ENCODE measurements around the gene FITM1.
A peak's percentile ranks its signal among the peaks of the same experiment; 100 is the strongest.
"Not testable (repeated sequence)": the region's sequence is repeated elsewhere in the genome, so short reads cannot be mapped to it uniquely, and the experiment has no call there.

The FITM1 gene

DNA sequence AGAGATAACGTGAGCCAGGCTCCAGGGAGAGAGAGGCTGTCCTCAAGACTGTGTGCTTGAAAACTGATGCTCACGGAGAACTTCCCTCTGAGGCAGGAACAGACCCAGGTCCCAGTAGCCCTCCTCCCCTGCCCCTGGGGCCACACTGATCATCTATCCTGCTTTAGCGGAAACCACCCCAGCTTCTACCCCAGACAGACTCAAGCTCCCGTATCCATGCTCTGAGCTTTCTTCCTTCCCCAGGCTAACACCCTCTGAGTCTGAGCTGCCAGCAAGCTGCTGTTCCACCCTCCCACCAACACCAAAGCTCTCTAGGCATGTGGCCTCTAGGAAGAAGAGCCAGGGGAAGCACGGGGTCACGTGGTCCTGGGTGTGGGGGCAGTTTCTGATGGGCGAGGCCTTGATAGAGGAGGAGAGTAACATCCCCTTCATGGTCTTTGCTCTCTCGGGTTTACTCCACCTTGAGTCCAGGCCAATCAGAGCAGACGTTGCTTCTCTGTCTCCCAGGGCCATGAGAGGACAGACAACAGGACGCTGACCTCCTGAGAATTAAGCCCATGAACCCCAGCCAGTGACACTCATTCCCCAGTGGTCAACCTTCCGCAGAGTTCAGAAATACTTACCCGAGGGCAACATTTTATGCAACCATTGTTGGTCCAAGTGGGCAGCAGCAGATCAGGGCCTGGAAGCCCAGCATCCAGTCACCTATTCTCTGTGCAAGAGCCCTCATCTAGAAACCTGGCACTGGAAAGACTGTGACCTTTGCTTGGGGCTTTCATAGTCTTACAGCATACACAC is 35.0 kb upstream of the FITM1 start:
- no peak for DNase-seq
- in situ Hi-C loops (cut with HindIII; ENCODE audit: low pct_ligation_motif_present, low pct_unique_long_range_greater_than_20kb, low sequenced_read_pairs), result no loop called here

DNA sequence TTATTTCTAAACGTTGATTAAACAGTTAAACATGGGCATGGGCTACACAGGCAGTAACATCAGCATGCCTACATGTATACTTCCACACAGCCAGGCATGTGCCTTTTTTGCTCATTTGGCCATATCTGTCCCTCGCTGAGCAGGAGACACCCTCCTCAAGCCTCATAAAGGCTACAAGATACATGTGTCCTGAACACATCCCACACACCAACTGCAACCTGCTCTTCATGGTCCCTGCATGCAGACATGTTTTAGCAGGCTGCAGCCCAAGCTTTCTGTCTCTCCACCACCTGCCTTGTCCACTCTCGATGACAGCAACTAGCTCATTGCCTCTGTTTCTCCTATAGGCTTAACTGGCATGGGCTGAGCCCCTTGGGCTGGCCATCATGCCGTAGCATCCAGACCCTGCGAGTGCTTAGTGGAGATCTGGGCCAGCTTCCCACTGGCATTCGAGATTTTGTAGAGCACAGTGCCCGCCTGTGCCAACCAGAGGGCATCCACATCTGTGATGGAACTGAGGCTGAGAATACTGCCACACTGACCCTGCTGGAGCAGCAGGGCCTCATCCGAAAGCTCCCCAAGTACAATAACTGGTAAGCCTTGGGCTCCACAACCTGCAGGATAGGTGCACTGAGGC is 33.8 kb upstream of the FITM1 start:
- in situ Hi-C loops (cut with HindIII; ENCODE audit: low pct_ligation_motif_present, low pct_unique_long_range_greater_than_20kb, low sequenced_read_pairs), result no loop called here
- DNase-seq, result no peak

DNA sequence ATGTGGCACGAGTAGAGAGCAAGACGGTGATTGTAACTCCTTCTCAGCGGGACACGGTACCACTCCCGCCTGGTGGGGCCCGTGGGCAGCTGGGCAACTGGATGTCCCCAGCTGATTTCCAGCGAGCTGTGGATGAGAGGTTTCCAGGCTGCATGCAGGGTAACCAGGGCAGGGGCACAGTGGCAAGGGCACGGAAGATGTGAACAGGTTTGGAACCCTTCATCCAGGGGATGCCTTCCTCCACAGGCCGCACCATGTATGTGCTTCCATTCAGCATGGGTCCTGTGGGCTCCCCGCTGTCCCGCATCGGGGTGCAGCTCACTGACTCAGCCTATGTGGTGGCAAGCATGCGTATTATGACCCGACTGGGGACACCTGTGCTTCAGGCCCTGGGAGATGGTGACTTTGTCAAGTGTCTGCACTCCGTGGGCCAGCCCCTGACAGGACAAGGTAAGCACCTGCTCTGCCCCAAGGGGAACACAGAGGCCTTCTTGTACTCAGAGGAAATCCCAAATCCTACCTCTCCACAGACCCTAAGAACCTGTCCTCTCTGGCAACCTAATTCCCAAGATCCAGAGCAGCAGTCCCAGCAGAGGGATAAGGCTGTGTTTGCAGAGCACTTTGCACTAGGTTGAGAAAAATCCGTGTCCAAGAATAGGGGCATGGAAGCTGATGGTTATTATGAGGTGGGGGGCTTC is 32.1 kb upstream of the FITM1 start:
- in situ Hi-C loops (cut with HindIII; ENCODE audit: low pct_ligation_motif_present, low pct_unique_long_range_greater_than_20kb, low sequenced_read_pairs), result no loop called here
- DNase-seq, result no peak

DNA sequence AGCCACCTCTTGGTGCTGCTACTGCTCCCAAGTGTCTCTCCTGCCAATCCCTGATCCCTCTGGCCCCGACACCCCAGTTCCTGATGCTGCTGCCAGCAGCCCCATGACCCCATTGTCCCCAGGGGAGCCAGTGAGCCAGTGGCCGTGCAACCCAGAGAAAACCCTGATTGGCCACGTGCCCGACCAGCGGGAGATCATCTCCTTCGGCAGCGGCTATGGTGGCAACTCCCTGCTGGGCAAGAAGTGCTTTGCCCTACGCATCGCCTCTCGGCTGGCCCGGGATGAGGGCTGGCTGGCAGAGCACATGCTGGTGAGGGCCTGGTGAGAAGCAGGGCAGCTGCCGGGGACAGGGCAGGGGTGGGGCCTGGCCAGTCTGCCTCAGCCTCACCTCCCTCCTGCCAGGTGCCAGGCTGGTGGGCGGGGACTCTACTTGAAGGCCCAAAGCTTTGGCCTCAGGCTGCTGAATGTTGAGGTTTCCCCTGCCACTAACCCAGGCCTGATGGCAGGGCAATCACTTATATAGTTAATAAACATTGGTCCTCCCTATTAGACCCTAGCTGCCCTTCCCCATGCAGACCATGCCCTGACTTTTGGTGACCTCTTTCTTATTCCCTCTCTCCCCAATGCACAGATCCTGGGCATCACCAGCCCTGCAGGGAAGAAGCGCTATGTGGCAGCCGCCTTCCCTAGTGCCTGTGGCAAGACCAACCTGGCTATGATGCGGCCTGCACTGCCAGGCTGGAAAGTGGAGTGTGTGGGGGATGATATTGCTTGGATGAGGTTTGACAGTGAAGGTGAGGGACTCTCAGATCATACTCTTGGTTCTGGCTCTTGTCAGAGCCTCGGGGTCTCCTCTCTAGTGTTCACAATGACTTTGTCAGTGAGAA is 31.3 kb upstream of the FITM1 start:
- no peak for DNase-seq
- in situ Hi-C loops (cut with HindIII; ENCODE audit: low pct_ligation_motif_present, low pct_unique_long_range_greater_than_20kb, low sequenced_read_pairs), result no loop called here

DNA sequence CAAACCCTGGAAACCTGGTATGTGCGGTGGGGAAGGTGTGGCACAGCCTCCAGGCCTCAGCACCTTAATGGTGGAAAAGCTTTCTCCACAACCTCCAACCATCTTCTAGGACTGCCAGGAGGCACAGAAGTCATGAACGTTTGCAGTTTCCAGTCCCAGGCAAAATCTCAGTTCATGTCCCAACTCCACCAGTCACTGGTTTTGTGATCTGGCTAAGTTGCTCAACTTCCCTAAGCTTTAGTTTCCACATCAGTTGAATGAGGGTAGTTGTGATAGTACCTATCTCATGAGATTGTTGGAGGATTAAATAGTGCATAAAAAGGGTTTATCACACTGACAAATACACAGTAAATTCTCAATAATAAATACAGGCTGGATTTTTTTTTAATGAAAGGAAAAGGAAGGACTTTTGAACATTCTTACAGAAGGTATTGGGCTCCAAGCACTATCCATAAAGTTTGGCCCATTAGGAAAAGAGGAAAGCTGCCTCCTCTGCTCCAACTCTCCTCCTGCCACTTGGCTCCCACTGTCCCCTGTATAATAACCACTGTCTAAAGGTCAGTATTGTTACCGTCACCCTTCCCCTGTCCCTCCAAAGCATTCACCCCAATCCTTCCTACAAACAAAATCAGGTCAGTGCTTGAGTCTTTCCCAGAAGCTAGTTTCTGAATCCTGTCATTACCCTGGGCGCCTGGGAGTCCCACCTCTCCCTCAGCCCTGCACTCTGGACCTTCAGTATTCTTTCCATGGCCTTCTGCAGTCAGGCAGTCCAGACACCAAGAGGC is 30.1 kb upstream of the FITM1 start:
- no peak for DNase-seq
- in situ Hi-C loops (cut with HindIII; ENCODE audit: low pct_ligation_motif_present, low pct_unique_long_range_greater_than_20kb, low sequenced_read_pairs), result no loop called here

DNA sequence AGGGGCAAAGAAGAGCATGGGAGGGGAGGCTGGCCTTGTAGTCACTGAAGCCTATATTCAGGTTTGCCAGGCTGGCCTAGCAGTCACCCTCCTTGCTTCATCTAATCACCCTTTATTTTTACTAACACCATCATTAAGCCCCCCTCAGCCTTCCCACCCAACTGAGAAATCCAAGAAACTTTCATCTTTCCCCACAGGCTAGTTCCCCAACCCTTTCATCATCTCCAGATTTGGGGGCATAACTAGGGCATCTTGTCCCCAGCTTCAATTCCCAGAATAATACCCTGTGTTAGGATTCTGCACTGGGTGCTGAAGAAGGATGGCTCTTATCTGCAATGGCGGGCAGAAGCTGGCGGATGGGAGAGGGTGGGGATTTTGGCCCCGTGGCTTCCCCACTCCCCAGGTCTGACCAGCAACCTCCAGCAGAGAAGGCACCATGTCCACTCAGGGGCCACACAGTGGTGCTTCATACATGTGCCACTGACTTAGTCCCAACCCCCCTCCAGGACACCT is 29.4 kb upstream of the FITM1 start:
- DNase-seq, result no peak
- in situ Hi-C loops (cut with HindIII; ENCODE audit: low pct_ligation_motif_present, low pct_unique_long_range_greater_than_20kb, low sequenced_read_pairs), result no loop called here

DNA sequence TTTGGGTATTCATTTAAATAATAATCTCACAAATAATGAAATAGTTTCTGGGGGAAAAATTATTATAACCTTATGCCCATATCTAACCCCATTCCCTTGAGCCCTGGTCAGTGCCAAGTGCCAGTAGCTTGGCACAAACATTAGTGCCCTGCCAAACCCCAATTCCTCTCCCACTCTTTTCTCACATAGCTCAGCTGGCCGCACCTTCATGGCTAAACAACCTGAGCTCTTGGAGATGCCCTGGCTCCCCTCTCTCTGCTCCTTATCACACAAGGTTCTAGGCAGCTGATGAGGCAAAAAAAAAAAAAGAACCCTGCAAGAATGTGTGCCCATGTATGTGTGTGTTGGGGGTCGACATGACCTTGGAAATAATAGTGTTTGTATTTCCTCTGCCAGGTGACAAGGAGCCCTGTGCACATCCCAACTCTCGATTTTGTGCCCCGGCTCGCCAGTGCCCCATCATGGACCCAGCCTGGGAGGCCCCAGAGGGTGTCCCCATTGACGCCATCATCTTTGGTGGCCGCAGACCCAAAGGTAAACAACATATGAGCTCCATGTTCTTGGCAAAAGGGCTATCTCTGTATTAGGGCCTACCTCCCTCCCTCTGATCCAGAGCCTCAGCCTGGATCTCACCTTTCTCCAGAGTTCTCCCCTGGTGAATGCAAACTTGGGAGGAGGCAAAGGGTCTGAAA is 28.0 kb upstream of the FITM1 start:
- DNase-seq, result no peak
- in situ Hi-C loops (cut with HindIII; ENCODE audit: low pct_ligation_motif_present, low pct_unique_long_range_greater_than_20kb, low sequenced_read_pairs), result no loop called here

DNA sequence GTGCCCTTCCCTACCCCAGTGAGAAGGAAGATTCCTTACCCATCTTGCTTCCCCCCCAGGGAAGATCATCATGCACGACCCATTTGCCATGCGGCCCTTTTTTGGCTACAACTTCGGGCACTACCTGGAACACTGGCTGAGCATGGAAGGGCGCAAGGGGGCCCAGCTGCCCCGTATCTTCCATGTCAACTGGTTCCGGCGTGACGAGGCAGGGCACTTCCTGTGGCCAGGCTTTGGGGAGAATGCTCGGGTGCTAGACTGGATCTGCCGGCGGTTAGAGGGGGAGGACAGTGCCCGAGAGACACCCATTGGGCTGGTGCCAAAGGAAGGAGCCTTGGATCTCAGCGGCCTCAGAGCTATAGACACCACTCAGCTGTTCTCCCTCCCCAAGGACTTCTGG is 27.0 kb upstream of the FITM1 start:
- in situ Hi-C loops (cut with HindIII; ENCODE audit: low pct_ligation_motif_present, low pct_unique_long_range_greater_than_20kb, low sequenced_read_pairs), result no loop called here
- no peak for DNase-seq

DNA sequence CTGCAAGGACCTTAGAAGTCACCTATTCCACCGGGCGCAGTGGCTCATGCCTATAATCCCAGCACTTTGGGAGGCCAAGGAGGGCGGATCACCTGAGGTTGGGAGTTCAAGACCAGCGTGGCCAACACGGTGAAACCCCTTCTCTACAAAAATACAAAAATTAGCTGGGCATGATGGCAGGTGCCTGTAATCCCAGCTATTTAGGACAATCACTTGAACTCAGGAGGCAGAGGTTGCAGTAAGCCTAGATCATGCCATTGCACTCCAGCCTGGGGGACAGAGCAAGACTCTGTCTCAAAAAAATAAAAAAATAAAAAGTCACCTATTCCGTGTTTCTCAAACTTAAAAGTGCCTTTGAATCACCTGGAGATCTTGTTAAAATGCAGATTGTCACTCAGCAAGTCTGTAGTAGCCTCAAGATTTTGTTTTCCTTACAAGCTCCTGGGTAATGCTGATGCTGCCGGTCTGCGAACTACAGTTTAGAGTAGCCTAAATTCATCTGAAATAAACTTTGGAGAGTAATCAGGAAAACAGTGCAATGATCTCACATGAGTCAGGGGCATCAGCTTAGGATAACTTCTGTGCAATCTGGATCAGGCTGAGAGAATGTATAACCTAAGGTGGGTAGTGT is 24.7 kb upstream of the FITM1 start:
- in situ Hi-C loops (cut with HindIII; ENCODE audit: low pct_ligation_motif_present, low pct_unique_long_range_greater_than_20kb, low sequenced_read_pairs); DNase-seq: not testable (repeated sequence)

DNA sequence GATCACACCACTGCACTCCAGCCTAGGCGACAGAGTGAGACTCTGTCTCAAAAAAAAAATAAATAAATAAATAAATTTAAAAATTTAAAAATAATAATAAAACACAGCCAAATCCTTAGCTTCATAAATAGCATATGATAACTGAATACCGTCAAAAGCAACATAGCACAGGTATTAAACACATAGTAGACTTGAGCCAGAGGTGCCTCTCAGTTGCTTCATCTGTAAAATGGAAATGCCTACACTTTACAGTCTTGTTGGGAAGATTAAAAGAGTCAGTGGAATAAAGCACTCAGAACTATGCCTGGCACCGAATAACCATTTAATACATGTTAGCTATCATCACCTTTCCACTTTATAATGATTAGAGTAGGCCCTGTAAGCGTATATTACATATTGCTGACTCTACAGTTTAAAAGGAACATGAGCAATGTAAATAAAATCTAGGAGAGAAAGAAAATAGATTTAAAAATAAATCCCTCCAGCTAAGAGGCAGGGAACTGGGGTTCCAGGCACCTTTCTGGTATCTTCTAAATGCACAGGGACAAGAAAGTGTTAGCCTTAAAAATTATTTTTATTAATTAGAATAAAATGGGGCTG is 23.7 kb upstream of the FITM1 start:
- no peak for DNase-seq
- in situ Hi-C loops (cut with HindIII; ENCODE audit: low pct_ligation_motif_present, low pct_unique_long_range_greater_than_20kb, low sequenced_read_pairs), result no loop called here

DNA sequence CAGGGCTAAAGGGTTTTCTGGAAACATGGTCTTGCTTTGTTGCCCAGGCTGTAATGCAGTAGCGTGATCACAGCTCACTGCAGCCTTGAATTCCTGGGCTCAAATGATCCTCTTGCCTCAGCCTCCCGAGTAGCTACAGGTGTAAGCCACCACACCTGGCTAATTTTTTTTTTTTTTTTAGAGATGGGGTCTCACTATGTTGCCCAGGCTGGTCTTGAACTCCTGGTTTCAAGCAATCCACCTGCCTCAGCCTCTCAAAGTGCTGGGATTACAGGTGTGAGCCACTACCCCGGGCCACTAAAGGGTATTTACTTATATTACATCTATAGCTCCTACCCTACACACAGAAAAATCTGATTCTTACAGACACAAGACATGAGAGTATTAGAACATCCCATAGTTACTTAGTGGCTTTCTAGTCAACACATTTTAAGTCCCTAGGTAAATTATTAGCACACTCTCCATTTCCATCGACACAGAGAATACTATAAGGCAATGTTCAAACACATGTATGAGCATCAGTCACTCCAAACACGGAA is 22.1 kb upstream of the FITM1 start:
- DNase-seq, result no peak
- in situ Hi-C loops (cut with HindIII; ENCODE audit: low pct_ligation_motif_present, low pct_unique_long_range_greater_than_20kb, low sequenced_read_pairs), result no loop called here

DNA sequence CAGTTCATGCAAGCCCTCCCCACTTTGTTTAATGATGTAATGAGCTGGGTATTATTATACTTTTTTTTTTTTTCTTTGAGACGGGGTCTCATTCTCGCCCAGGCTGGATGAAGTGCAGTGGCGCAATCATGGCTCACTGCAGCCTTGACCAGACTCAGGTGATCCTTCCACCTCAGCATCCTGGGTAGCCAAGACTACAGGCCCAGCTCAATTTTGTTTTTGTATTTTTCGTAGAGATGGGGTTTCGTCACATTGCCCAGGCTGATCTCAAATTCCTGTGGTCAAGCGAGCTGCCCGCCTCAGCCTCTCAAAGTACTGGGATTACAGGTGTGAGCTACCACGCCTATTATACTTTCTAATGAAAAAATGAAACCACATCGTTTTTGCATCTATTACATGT is 20.4 kb upstream of the FITM1 start:
- no peak for DNase-seq
- in situ Hi-C loops (cut with HindIII; ENCODE audit: low pct_ligation_motif_present, low pct_unique_long_range_greater_than_20kb, low sequenced_read_pairs), result no loop called here

DNA sequence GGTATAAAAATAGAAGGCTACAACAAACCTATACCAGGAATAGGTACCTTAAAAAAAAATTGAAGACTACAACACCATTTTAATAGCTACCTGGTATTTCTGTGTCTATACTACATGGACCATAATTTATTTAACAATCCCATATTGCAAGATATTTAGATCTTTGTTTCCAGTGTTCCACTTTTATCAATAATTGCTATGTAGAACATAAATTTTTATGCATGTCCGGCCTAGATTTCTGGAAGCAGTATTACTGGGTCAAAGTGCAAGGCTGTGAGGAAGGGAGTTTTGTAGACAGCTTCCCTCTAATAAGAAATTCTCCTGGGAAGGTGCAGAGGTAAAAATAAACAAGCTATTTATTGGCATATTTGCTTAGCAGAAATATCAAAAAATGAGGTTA is 19.9 kb upstream of the FITM1 start:
- in situ Hi-C loops (cut with HindIII; ENCODE audit: low pct_ligation_motif_present, low pct_unique_long_range_greater_than_20kb, low sequenced_read_pairs), result no loop called here

DNA sequence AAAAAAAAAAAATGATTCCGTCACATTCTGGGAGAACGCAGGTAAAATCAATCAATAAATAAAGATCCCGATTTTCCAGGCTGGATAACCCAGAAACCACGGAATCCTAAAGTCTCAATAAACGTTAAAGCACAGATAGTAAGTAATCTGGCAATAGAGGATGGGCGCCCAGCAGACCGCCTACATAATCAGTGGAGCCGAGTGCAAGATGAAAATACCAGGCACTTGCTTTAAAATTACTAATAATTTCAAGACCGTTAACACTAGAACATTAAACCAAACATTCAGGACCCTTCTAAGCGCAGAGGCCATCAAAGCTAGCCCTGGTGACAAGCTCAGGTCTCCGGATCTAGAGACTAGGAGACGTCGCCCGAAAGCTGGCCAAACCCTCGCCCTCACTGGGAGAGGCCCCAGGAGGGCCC is 17.1 kb upstream of the FITM1 start:
- in situ Hi-C loops (cut with HindIII; ENCODE audit: low pct_ligation_motif_present, low pct_unique_long_range_greater_than_20kb, low sequenced_read_pairs), result no loop called here

More for the DNA sequence above, 19.9 kb upstream of the FITM1 start:
- DNase-seq, result no peak

DNA sequence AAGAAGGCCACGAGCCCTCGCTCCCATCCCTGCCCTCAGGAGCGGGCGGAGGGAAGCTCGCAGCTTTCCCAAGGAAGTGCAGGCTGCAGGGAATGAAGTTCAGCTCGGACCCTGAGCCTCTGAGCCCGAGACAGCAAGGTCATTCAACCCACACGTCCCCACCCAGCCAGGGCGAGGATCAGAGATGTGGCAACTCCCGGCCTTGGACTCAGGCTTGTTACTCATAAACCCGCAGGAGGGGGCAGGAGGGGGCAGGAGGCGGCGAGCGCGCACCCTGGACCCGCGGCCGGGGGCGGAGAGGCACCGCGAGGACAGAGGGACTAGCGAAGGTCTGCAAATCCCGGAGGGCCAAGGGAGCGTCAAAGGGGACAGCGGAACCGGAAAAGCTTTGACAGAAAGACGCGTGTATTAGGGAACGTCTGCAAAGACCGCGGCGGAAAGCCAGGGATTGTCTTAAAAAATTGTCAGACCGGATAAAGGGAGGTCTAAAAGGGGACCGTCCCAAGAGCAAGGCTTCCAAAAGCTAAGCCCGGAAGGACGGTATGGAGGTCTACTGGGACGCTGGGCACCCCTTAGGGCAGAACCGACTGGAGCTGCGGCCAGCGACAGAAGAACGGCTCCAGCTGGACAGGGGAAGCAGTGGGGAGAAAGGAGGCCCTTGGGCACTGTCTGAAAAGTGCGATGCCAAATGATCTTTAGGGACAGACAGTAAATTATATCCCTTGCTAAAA is 16.5 kb upstream of the FITM1 start:
- in situ Hi-C loops (cut with HindIII; ENCODE audit: low pct_ligation_motif_present, low pct_unique_long_range_greater_than_20kb, low sequenced_read_pairs), result no loop called here
- peak; percentile 81 for DNase-seq

More for the DNA sequence above, 17.1 kb upstream of the FITM1 start:
- DNase-seq, result no peak
